ENCODE results near the gene NUF2.

Gene NUF2

GRCh38 chr1:163365186-163365585, 43.4 kb downstream of the NUF2 start:
- H3K4me3 ChIP-seq (replicated peaks; ENCODE audit: low read depth, low read length) = no peak overlapping the region
- no peak for TF ChIP-seq CTCF (IDR thresholded peaks at IDR 0.05; ENCODE audit: low read length, missing control alignments)
- no peak for DNase-seq (ENCODE audit: low read depth)

DNA sequence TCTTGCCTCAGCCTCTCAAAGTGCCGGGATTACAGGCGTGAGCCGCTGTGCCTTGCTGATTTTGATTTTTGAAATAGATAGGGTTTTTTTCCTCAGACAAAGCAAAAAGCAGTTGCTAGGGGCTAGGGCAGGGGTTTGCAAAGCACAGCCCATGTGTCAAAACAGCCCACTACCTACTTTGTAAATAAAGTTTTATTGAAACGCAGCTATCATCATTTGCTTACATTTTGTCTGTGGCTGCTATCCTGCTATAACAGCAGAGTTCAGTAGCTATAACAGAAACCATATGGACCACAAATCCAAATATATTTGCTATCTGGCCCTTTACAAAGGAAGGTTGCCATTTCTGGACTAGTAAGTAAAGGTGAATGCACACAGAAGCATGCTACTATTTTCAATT, 44.8 kb downstream of the NUF2 start:
- DNase-seq (ENCODE audit: low read depth) = no peak
- no peak overlapping the region for H3K4me3 ChIP-seq (replicated peaks; ENCODE audit: low read depth, low read length)
- no peak for TF ChIP-seq CTCF (IDR thresholded peaks at IDR 0.05; ENCODE audit: low read length, missing control alignments)

DNA sequence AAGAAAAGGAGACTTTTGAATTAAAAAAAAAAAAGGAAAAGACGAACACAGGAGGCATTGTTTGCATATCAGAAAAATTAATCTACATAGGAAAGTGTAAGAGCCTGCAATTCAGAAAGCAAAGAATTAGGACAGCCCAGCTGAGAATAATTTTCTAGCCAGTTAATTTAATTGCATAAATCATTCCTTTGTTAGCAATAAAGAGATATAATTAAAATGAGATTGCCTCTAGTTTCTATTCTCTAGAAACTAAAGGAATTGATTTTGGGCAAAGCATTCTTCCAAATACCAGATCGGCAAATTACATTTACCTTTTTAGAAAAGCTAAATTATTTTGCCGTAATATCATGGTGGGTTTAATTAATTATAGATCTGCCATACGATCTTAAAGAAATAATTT, 46.0 kb downstream of the NUF2 start:
- no peak overlapping the region for H3K4me3 ChIP-seq (replicated peaks; ENCODE audit: low read depth, low read length)
- no peak for TF ChIP-seq CTCF (IDR thresholded peaks at IDR 0.05; ENCODE audit: low read length, missing control alignments)
- DNase-seq (ENCODE audit: low read depth) = no peak

DNA sequence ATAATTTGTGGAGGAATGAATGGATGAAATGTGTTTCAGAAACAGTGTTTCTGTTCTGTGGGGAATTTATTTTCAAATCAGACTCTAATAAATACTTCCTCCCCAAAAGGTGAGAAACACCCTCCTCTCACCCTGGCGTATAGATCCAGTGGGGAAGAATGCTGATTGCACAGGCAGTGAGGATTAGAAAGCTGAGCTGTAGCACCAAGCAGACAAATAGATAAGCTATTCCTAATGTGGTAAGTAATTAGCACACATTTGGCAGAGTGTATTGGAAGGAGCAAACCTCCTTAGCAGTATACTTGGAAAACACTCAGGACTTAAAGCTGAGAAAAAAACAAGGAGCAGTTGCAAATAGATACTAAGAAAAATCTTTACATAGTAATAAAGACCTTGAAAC, 50.8 kb downstream of the NUF2 start:
- no peak overlapping the region for H3K4me3 ChIP-seq (replicated peaks; ENCODE audit: low read depth, low read length)
- TF ChIP-seq CTCF (IDR thresholded peaks at IDR 0.05; ENCODE audit: low read length, missing control alignments) = no peak
- DNase-seq (ENCODE audit: low read depth) = no peak

DNA sequence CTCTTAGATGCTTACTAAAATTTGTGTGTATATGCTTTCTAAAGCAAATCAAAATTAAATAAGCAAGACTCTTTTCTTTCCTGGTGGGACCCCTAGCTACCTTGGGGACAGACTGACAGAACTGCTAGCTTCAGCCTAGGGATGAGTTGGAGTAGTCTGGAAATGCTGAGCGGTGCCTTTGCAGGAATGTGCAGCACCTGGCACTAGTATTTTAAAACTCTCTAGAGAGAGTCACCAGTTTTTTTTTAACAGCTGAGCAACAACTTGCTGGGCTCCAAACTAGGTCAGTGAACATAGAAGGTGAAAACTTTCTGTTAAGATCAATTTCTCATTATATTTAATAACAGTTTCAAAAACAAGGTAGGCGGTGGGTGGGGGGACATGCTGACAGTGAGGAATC, 56.8 kb downstream of the NUF2 start:
- no peak for TF ChIP-seq CTCF (IDR thresholded peaks at IDR 0.05; ENCODE audit: low read length, missing control alignments)
- H3K4me3 ChIP-seq (replicated peaks; ENCODE audit: low read depth, low read length) = no peak overlapping the region
- DNase-seq (ENCODE audit: low read depth) = no peak

DNA sequence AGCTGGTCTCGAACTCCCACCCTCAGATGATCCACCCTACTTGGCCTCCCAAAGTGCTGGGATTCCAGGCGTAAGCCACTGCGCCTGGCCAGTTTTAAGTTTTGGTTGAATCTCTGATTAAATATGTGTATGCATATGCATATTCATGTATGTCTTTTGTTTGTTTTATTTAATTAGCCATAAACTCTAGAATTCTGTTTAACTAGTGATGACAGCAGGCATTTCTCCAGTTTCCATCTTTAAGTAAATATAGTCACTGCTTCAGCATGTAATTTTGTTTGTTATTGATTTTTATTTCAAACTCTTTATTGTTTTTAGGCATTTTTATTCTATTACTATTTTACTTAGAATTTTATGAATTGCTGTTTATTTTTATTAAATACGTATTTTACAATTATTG, 58.0 kb downstream of the NUF2 start:
- H3K4me3 ChIP-seq (replicated peaks; ENCODE audit: low read depth, low read length) = no peak overlapping the region
- no peak for DNase-seq (ENCODE audit: low read depth)
- no peak for TF ChIP-seq CTCF (IDR thresholded peaks at IDR 0.05; ENCODE audit: low read length, missing control alignments)

DNA sequence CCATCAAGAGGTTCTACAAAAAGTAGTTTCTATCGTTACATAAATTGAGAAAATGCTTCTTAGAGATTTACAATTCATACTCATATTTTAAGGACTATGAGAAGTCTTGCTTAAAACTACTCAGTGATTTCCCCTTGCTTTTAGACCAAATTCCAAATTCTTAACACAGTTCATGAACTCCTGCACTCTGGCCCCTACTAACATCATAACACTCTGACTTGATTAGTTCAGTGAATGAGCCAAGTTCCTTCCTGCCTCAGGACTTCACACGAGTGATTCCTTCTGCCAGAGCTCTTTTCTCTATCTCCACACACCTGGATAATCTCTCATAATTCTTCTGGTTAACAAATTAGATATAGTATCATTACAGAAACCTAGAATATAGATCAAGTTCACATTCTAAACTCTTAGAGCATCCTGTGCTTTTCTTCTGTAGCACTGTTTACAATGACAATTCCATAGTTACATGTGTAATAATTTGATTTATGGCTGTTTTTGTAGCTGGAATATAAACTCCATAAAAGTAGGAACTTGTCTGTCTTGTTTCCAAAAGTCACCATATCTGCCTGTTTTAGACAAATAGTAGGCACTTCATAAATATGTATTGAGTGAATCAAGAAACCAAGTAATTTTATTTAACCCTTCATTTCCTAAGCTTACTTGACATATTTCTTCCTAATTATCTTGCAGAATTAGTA, 59.9 kb downstream of the NUF2 start:
- TF ChIP-seq CTCF (IDR thresholded peaks at IDR 0.05; ENCODE audit: low read length, missing control alignments) = no peak
- H3K4me3 ChIP-seq (replicated peaks; ENCODE audit: low read depth, low read length) = no peak overlapping the region
- no peak for DNase-seq (ENCODE audit: low read depth)

Measured in fibroblast of pulmonary artery (primary cell).